Measurements from ENCODE around the gene KRTAP16-1.

GRCh38 chr17:41315814-41316445 is 6.8 kb upstream of the KRTAP16-1 start:
- TF ChIP-seq CTCF (conservative IDR thresholded peaks at IDR 0.05; ENCODE audit: low read depth, low read length) (no peak), EZH2 (IDR thresholded peaks at IDR 0.05; ENCODE audit: borderline replicate concordance, low read depth, low read length, poor library complexity, severe bottlenecking) (no peak)
